Right renal cortex interstitium (tissue), 3 donors: ENCODE results near the gene MAN1A1. TPM values are rescaled to one million over a fixed set of nuclear protein-coding genes. Genes with fewer than 3 reads are reported as not detected.
A peak's percentile ranks its signal among the peaks of the same experiment; 100 is the strongest.
"Not testable (repeated sequence)": the region's sequence is repeated elsewhere in the genome, so short reads cannot be mapped to it uniquely, and the experiment has no call there.

Experiments
- DNase-seq, 3 donors: peaks; one replicate each; pipeline ENCODE4 v3.0.0-alpha.2; 2013; ENCODE audit warnings: low read depth in 3 of 3, low spot score in 2 of 3
- polyA plus RNA-seq, 3 donors: library from polyadenylated mRNA; unstranded; fragments of 120-200 nt; gene quantifications; one replicate each; pipeline ENCODE4 v1.2.1, GENCODE V29; 2013; ENCODE audit not compliant: insufficient read length in 3 of 3

MAN1A1 gene
- polyA plus RNA-seq, 3 donors, result 89.0 to 98.6 (median 94.1) TPM

DNA sequence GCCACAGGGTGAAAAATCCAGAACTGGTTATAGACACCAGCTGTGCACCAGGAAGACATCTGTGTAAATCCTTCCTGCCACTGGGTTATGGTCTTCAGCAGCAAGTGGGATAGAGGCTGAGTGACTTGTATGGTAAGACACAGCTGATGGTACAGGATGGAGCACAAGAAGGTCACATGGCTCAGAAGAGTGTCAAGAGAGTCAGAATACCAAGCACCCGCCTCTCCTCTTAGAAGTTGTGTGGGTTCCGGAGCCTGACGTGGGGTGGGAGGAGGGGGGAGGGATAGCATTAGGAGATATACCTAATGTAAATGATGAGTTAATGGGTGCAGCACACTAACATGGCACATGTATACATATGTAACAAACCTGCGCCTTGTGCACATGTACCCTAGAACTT, 193.5 kb downstream of the MAN1A1 start:
- DNase-seq, result not testable (repeated sequence)

DNA sequence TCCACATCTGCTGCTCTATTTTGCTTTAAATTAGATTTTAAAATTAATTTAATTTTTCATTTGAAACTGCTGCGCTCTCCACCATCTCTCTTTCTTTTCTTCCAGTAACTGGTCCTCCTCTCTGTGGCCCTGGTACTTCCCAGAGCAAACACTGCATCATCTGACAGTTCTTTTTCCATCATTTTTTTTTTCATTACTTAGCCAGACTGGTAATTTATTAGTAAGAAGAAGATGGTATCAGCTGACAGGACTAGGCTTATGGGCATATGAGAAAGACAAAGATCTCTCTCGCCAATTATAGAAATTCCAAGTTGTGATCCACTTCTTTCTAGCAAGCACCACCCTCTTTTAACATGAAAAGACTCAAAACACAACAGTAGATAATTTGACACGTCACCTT, 197.4 kb downstream of the MAN1A1 start:
- DNase-seq, result no peak

DNA sequence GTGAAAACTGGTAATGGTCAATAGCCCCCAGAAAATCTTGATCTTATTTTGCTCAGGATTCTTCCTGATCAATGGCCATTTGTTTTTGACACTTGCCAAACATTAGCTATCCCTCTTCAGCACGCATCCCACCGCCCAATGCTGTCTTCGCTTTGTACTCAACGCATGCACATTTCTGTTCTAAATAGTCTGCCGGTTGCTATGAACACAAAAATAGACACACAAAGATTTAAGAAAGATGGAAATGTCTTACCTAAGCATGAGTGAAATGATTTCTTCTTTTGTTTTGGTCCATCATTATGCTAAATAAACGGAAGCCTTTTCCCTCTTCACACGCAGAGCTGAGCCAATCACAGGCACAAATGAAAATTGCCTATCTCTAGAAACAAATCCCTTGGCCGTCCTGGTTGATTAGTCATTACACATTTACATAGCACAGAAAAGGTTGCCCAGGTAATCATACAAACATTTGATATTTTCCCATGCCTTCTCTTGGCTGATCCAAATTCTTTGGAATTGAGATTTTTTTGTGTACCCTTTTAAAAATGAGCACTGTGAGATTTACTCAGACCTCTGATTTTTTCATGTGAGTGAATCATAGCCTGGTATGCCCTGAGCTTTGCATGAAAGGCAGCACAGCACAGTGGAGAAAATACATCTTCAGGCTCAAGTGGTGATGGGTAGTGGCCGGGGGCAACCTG, 200.6 kb downstream of the MAN1A1 start:
- no peak for DNase-seq

DNA sequence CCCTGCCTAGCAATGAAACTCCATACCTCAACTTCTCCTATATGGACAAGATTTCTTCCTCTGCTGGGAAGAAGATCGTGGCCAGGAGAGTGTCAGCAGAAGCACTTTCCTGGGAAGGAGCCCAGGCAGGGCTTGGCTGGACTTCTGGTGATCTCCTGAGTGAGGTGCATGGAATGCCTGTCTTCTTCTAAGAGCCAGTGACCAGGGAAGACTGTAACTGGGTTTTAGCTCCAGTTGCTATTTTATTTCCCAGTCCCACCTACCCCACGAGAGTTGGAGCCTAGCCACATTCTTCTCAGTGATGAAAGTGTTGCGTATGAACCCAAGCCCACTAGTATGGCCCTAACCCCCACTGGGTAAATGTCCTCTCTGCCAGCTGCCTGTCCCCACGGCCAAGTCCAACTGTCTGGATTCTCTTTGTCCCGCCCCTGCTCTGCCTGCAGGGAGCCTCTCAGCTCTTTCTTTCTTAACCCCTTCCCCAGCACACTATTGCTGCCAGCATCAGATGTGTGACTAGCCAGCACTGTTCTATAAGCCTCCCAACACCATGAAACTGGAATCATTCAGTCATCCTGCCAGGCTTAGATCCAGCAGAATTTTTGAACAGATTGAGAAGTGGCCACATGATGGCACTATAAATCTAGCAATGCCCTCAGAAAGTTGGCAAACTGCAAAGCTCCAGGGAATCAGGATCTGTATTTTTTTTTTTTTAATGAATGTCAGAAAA, 201.3 kb downstream of the MAN1A1 start:
- peak in 2 of 3 donors; percentile 56 to 65 for DNase-seq

DNA sequence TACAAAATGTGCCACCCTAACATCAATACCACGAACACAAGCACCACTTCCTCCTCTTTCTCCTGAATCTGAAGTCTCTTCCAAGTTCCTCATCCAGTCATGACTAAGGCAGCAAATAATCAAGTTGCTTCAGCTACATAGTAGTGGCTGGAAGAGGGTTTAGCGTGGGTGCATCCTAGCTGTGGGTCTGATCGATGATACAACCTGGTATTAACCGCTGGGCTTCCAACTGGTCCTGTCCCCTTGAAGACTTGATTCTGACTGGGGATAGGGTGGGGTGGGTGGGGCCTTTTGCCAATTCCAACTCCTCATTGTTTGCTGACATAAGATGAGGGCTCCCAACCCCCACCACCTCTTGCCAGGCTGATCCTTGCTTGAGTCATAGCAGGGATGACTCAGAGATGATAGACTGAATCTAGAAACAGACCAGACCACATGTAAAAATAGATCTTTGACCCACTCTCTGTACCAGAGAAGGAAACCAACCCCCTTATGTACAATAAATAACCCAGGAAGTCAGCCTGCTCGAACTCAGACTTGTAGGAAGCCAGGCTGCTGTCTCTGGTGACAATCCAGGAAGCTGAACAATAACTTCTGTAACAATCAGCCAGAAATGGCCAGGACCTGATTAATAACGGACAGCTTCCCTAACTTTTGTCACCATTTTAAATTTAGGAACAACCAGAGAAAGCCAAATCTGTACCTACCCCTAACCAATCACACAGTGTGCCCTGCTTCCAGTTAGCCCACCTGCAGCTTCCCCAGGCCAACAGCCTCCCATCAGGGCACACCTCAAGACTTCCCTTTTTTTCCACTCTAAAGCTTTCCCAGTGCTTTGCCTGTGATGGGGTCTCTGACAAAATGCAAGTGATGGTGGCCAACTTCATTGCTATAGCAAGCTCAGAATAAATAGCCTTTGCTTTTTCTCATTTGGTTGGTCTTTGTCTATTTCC, 202.2 kb downstream of the MAN1A1 start:
- DNase-seq, result no peak

DNA sequence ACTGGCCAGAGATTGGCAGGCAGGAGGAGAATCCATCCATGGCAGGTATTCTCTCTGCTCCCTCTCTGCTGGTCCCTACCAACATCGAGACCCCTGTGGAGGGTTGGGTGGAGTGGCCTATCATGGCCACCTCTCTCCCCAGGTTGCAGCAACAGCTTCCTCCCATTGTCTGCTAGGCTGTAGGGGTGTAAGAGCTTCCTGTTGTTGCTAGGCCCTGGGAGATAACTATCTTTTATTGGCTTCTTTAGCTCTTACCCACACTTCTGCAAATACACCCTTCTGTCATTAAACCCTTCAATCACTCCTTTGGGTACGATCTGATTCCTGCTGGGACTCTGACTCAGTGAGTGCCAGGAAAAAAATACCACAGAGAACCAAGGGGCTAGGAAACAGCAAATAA, 204.4 kb downstream of the MAN1A1 start:
- no peak for DNase-seq

DNA sequence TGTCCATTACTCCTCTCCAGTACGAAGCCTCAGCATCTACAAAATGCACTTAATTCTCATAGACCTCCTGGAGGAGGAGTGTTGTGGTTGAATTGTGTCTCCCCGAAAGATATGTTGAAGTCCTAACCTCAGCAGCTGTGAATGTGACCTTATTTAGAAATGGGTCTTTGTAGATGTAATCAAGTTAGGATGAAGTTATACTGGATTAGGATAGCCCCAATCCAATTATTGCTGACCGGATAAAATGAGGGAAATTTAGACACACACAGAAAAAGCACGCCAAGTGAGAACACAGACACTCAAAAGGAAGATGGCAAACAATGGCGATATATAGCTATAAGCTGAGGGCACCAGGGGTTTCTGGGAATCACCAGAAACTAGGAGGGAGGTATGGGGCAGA, 206.9 kb downstream of the MAN1A1 start:
- no peak for DNase-seq

DNA sequence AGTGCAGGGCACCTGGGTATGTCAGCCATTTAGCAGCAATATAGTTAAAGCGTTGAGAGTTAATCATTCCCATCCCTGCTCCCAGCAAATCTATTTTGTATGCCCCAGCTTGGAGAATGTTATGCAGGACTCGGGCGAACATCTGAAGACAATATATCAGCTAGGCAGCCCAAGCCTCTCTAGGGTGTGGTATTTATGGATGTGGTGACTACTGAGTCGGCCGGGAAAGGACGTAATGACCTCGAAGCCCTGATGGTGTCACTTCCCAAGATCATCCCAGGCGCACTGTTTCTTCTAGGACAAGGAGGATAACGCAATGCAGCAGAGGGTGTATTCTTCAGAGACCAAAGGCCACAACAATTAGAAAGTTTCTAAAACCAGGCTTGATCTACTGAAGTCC, 207.5 kb downstream of the MAN1A1 start:
- DNase-seq, result no peak

DNA sequence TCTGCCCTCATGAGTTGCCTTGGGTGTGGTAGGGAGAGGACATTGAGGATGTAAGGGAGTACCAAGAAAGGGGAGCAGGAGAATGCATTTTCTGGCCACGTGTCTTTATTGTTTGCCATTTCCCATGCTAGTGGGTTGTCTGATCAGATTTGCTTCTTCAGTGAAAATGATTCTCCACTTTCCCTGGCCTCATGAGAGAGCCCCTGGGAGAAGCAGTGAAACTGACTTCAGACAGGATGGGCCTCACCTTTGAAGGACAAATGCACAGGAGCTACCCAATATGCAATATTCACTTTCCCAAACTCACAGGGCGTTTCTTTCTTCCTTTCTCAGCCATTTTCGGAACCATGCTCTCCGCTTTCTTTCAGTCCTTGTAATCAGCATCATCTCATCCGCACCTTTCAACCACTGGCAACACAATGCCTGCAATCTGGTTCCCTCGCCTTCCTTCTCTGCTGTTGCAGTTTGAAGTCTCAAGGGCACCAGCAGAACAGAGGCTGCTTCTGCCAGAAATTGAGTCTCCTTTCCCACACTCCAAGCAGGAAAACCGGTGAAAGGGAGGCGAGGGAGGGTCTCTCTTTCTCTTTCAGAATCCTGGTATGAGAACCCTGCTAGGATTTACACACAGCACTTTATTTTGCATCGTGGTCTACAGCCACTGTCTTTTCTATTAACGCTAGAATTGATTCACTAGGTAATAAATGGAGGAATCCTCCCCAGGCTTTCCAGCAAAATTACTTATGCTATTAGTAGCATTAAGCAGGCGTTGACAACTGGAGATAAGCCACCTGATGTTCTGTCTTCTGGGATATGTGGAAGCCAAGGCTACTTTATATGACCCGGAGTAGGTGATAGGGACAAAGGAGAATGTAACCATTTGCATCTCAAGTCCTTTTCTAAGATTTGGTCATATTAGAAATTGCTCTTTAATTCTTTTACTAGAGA, 209.1 kb downstream of the MAN1A1 start:
- no peak for DNase-seq

DNA sequence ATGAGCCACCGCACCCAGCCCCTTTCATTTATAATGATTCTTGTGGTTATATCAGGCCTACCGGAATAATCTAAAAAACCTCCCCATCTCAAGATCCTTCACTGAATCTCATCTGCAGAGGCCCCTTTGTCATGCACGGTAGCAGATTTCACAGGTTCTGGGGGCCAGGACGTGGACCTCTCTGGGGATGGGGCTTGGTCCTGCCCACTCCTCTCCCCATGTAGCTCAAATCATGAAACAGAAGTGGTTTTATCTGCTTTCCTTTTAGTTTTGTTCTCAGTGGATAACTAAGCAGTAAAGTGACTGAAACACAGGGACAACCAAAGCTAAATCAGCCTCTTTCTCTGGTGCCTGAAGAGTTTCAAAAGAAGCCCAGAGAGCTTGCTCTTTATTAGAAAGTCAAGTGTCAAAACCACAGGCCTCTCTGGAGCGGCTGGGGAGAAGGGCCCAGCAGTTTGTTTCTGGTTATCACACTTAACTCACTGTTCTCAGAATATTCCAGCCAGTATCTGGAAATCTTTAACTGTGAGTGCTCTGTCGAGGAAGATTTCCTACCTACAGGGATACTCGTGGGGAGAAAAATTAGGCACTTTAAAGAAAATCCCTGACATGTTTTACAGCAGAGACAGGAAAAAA, 210.5 kb downstream of the MAN1A1 start:
- DNase-seq, result no peak

DNA sequence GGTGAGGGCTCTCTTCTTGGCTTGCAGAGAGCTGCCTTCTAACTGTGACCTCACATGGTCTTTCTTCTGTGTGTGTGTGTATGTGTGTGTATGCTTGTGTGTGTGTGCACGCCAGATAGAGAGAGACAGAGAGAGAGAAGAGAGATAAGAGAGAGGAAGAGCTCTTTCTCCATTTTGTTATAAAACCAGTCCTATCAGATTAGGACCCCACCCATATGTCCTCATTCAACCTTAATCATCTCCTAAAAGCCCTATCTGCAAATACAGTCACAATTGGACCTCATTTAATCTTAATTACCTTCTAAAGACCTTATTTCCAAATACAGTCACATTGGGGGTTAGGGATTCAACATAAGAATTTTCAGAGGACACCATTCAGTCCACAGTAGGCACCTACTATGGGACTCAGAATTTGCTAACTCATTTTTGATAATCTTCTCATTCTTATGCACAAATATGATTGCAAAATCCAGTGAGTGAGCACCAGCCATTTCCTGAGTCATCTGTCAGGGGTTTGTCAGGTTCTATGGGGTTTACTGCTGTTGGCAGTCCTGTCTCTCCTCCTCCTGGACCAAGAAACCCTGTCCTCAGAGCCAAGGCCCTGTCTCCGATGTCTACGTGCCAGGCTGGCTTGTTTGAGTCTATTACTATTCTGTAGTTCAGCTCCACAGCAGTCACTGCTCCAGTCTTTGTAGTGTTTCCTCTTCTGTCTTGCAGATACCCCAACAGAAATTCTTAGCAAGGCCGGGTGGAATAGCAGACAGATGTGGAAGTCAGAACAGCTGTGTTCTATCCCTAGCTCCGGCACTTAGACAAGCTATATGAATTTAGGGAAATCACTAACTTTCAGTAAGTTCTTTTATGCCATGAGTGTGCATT, 212.1 kb downstream of the MAN1A1 start:
- no peak for DNase-seq

DNA sequence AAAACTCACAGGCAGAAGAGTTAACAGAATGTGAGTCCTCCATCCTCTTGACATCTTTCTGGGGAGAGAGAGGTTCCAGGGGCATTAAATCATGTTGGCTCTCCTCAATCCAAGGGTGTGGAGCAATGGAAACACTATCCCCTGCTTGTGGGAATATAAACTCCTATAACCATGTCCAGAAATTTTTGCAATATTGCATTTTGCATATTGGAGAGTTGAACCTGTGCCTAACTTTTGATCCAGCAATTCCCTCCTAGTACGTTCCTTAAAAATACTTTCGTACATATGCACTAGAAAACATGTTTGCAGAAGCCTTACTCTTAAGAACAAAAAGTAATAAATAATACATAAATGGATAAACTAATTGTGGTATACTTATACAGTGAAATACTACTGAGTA, 214.8 kb downstream of the MAN1A1 start:
- DNase-seq, result no peak

DNA sequence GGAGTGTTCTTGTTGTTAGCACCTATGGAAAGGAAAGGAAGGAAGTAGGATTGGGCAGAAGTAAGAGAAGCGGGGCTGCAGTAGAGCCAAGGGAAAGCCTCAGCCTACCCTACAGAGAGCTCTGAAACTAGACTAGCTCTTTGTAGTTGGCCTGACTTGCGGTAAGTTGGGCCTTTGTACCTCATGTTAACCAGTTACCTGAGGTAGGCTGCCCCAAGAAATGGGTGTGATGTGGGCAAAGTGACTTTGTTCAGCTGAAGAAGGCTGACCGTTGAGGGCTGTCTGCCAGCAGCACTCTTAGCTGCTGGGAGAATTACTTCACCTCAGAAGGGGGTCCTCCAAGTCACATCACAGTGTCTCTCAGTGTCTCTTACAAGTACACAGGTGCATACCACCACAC, 216.2 kb downstream of the MAN1A1 start:
- no peak for DNase-seq

DNA sequence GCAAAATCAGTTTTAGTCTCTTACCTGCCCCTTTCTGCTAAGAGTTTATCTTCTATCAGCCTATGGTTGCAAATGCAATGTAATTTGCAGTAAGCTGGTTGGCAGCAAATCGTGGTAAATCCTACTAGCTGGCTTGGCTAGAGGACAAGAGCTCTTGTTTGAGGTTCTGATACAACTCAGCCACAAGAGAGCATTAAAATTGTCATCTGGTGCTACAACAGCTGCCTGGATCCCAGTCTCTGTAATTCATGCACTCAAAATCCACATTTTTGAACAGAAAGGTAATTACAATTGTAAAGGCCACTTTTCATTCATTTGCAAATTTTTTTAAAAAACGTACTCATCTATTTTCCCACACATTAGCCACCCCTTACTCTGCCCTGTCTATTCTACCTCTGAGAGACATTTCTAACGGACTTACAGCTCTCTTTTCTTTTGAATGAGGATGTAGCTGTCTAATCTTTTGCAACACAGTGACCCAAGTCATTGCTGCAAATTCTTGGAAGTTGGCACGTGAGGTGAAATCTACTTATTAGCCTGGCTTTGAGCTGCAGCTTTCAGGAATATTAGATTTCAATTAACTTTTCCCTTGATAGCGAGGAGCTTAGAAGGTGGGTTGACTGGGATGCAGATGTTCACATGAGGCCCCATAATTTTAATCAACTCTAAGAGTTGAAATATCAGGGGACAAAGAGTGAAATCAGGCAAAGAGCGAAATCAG, 217.1 kb downstream of the MAN1A1 start:
- DNase-seq, result no peak

DNA sequence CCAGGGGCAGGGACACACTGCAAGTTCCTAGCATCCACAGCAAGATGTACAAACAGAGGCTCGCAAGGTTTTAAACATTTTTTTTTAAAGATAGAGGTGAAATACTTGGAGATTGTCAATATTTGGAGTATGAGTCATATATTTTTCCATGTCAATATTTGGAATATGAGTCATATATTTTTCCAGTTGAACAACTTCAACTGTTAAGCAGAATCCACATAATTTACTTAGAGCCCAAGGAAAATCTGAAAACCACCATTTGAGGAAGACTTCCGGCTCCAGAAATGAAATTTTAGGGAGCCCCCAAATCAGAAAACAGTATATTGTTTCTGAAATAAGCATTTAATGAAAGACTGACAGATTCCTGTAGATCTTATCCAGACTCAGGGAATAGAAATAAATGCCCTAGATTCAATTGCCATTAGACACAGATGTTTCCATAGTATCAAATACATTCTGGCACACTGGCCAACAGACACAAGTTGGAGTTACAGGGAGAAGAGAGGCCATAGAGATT, 219.5 kb downstream of the MAN1A1 start:
- no peak for DNase-seq

DNA sequence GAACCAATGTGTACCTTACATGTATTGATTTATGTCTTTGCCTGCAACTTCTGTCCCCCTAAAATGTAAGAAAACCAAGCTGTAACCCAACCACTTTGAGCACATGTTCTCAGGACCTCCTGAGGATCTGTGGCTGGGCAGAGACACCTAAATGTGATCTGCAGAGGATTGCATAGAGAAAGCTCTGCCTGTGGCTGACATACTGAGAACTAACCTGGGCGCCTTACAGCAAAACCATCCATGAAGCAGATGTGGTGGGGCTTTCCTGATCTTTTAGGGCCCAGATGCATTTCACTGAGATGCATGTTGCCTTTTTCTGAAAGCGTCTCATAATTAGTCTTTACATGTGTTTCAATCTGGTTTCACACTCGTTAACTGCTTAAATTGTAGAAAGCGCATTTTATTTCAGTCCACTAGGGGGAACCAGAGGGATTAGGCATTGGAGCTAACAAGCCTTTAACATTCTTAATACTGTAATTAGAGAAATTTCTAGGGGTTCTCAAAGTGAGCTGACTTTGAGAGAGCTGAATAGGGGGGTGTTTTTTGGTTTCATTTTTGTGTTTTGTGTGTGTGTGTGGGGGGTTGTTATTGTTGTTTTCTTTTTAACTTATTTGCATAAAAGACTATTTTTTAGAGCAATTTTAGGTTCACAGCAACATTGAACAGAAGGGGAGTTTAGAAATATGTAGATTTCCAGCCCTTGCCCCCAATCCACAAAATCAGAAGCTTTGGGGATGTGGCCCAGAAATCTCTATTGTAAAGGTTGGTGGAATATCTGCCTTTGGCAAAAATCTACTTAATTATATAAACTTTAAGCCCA, 220.2 kb downstream of the MAN1A1 start:
- peak in 2 of 3 donors; percentile 53 to 57 for DNase-seq
